HepG2 (cell line): ENCODE results near the gene MDH1. TPM values are rescaled to one million over a fixed set of nuclear protein-coding genes. Genes with fewer than 3 reads are reported as not detected.

ENCODE experiments used
- ARNT2 ChIP-seq: sonication (generic); formaldehyde crosslinking; IDR thresholded peaks from 2 replicates; pipeline ENCODE4 v1.8.0; 2022; ENCODE audit warnings: mild to moderate bottlenecking, low read depth, missing genetic modification reagents, moderate library complexity
- ATF7-NPFF ChIP-seq: sonication (generic); formaldehyde crosslinking; IDR thresholded peaks from 2 replicates; pipeline ENCODE4 v1.8.1; 2023; ENCODE audit warnings: mild to moderate bottlenecking, low read depth, missing genetic modification reagents, moderate library complexity
- CTCF ChIP-seq: sonication (generic); formaldehyde crosslinking; IDR thresholded peaks from 2 replicates; pipeline ENCODE4 v1.5.0; 2020; ENCODE audit warnings: mild to moderate bottlenecking, missing genetic modification reagents, moderate library complexity
- DR1 ChIP-seq: sonication (generic); formaldehyde crosslinking; IDR thresholded peaks from 2 replicates; pipeline ENCODE4 v1.8.0; 2021; ENCODE audit warnings: mild to moderate bottlenecking, missing genetic modification reagents, inconsistent platforms
- ETV6 ChIP-seq: sonication (generic); formaldehyde crosslinking; conservative IDR thresholded peaks from 2 replicates; pipeline ENCODE4 v1.4.0; 2020; ENCODE audit warnings: missing genetic modification reagents
- GZF1 ChIP-seq: sonication (generic); formaldehyde crosslinking; IDR thresholded peaks from 2 replicates; pipeline ENCODE4 v1.5.1; 2020; ENCODE audit warnings: mild to moderate bottlenecking, missing genetic modification reagents
- HHEX ChIP-seq: IDR thresholded peaks from 2 replicates; pipeline ENCODE4 v1.6.1; 2016; ENCODE audit warnings: control low read depth
- HMG20A ChIP-seq: IDR thresholded peaks from 2 replicates; pipeline ENCODE4 v1.6.1; 2016; ENCODE audit warnings: borderline replicate concordance
- KAT7 ChIP-seq: IDR thresholded peaks from 2 replicates; pipeline ENCODE4 v1.6.1; 2018; ENCODE audit warnings: borderline replicate concordance, missing compliant biosample characterization
- PCBP1 ChIP-seq: fragments of 200-400 bp; formaldehyde crosslinking; IDR thresholded peaks from 2 replicates; pipeline ENCODE4 v1.6.1; 2017; ENCODE audit warnings: mild to moderate bottlenecking, low read depth, low read length, borderline replicate concordance
- RBM22 ChIP-seq: fragments of 200-400 bp; formaldehyde crosslinking; optimal IDR thresholded peaks from 2 replicates; pipeline ENCODE3; 2017; ENCODE audit warnings: mild to moderate bottlenecking, low read length, moderate library complexity
- TSC22D2 ChIP-seq: sonication (generic); formaldehyde crosslinking; IDR thresholded peaks from 2 replicates; pipeline ENCODE4 v1.5.1; 2020; ENCODE audit warnings: missing genetic modification reagents, mild to moderate bottlenecking, borderline replicate concordance
- UBTF ChIP-seq: sonication (generic); formaldehyde crosslinking; IDR thresholded peaks from 2 replicates; pipeline ENCODE4 v1.4.0; 2020; ENCODE audit warnings: mild to moderate bottlenecking, missing genetic modification reagents
- YY1 ChIP-seq: IDR thresholded peaks from 2 replicates; pipeline ENCODE4 v1.6.1; 2011; ENCODE audit warnings: low read length, low read depth, moderate library complexity, mild to moderate bottlenecking; ENCODE audit not compliant: insufficient read depth, insufficient replicate concordance
- ZBTB20 ChIP-seq: sonication (generic); formaldehyde crosslinking; IDR thresholded peaks from 2 replicates; pipeline ENCODE4 v1.8.1; 2023; ENCODE audit warnings: missing genetic modification reagents, low read depth, mild to moderate bottlenecking, borderline replicate concordance
- ZBTB38 ChIP-seq: sonication (generic); formaldehyde crosslinking; IDR thresholded peaks from 2 replicates; pipeline ENCODE4 v1.5.1; 2020; ENCODE audit warnings: mild to moderate bottlenecking, missing genetic modification reagents
- ZKSCAN1 ChIP-seq: fragments of 150-350 bp; IDR thresholded peaks from 2 replicates; pipeline ENCODE4 v1.6.1; 2014; ENCODE audit warnings: low read length
- ZNF260 ChIP-seq: sonication (generic); formaldehyde crosslinking; IDR thresholded peaks from 2 replicates; pipeline ENCODE4 v1.4.0; 2020; ENCODE audit warnings: missing genetic modification reagents, low read depth, mild to moderate bottlenecking, borderline replicate concordance
- ZNF414 ChIP-seq: sonication (generic); formaldehyde crosslinking; IDR thresholded peaks from 2 replicates; pipeline ENCODE4 v1.5.0; 2020; ENCODE audit warnings: missing genetic modification reagents
- ZNF564 ChIP-seq: sonication (generic); formaldehyde crosslinking; IDR thresholded peaks from 2 replicates; pipeline ENCODE4 v1.8.1; 2023; ENCODE audit warnings: mild to moderate bottlenecking, missing genetic modification reagents
- ZNF605 ChIP-seq: sonication (generic); formaldehyde crosslinking; IDR thresholded peaks from 2 replicates; pipeline ENCODE4 v1.8.0; 2022; ENCODE audit warnings: mild to moderate bottlenecking, missing genetic modification reagents
- ZNF614 ChIP-seq: IDR thresholded peaks from 2 replicates; pipeline ENCODE4 v1.6.1; 2018; ENCODE audit warnings: missing biosample characterization, missing genetic modification reagents, inconsistent platforms, borderline replicate concordance
- ZNF674 ChIP-seq: sonication (generic); formaldehyde crosslinking; IDR thresholded peaks from 2 replicates; pipeline ENCODE4 v1.5.0; 2020; ENCODE audit warnings: low read depth, mild to moderate bottlenecking, missing genetic modification reagents
- ZSCAN21 ChIP-seq: sonication (generic); formaldehyde crosslinking; IDR thresholded peaks from 2 replicates; pipeline ENCODE4 v1.8.0; 2022; ENCODE audit warnings: mild to moderate bottlenecking, missing genetic modification reagents, moderate library complexity, borderline replicate concordance
- polyA plus RNA-seq, 8 experiments: library from polyadenylated mRNA; depleted of rRNA in 3 of 8; stranded (reverse) in 7 of 8; unstranded in 1 of 8; fragments of >200 nt; fragmentation: Illumina TruSeq in 4 of 8; extraction: Trizol in 4 of 8; gene quantifications; 2 replicates each; pipeline versions ENCODE4 v1.2.1 to v1.2.3, GENCODE V29; 2011 to 2016; ENCODE audit warnings: low read depth in 4 of 8, missing spikeins in 1 of 8, mixed read lengths in 1 of 8; ENCODE audit not compliant: insufficient read depth in 1 of 8
- total RNA-seq, 5 experiments: library from RNA; depleted of rRNA; stranded (reverse); fragments of >200 nt; fragmentation: Illumina TruSeq; extraction: Trizol; gene quantifications; 2 replicates each; pipeline ENCODE4 v1.2.3, GENCODE V29; 2016; ENCODE audit warnings: low read depth in 1 of 5

The MDH1 gene
- total and polyA plus RNA-seq, 2 of the 13 experiments (the other 11 are each of a cell fraction or from before 2014, with no cell fraction given) = 293 to 415 TPM

GRCh38 chr2:63589148-63589958 lies 590 bp downstream of the MDH1 start (continued):
- TF ChIP-seq UBTF = peak; percentile 78
- TF ChIP-seq ETV6 = 0 out of 2 replicates have a peak, but pooled peaks have one; percentile 5
- TF ChIP-seq GZF1 = 0 out of 2 replicates have a peak, but pooled peaks have one; percentile 2
- no peak for TF ChIP-seq ZNF260 (CRISPR knock-in tag)
- TF ChIP-seq HHEX = 0 out of 2 replicates have a peak, but pooled peaks have one; percentile 10
- TF ChIP-seq ZSCAN21 (CRISPR knock-in tag) = no peak
- TF ChIP-seq ZNF564 (CRISPR knock-in tag) = peak; percentile 20; the same call in 1 of the 2 replicates
- TF ChIP-seq ARNT2 (CRISPR knock-in tag) = no peak
- no peak; the same call in 1 of the 2 replicates for TF ChIP-seq TSC22D2 (CRISPR knock-in tag)
- TF ChIP-seq CTCF = 0 out of 2 replicates have a peak, but pooled peaks have one; percentile 7
- no peak for TF ChIP-seq ZKSCAN1
- 0 out of 2 replicates have a peak, but pooled peaks have one; percentile 4 for TF ChIP-seq ZBTB38 (CRISPR knock-in tag)
- peak; percentile 14; the same call in 1 of the 2 replicates for TF ChIP-seq ATF7-NPFF (CRISPR knock-in tag)
- TF ChIP-seq ZNF414 (CRISPR knock-in tag) = no peak; the same call in 1 of the 2 replicates
- 0 out of 2 replicates have a peak, but pooled peaks have one; percentile 62 for TF ChIP-seq ZNF674 (CRISPR knock-in tag)
- no peak for TF ChIP-seq ZBTB20
- TF ChIP-seq RBM22 = peak; percentile 28
- no peak for TF ChIP-seq PCBP1
- TF ChIP-seq KAT7 = 0 out of 2 replicates have a peak, but pooled peaks have one; percentile 5
- peak; percentile 14 for TF ChIP-seq ZNF605 (CRISPR knock-in tag)
- TF ChIP-seq ZNF614 (CRISPR knock-in tag) = no peak
- 0 out of 2 replicates have a peak, but pooled peaks have one; percentile 5 for TF ChIP-seq HMG20A
- TF ChIP-seq DR1 = peak; percentile 34; the same call in 1 of the 2 replicates
- peak; percentile 23 for TF ChIP-seq YY1
